GM12892 (cell line): ENCODE data around the gene EFCAB11.

Experiments used
- POLR2A ChIP-seq: IDR thresholded peaks from 2 replicates; pipeline ENCODE4 v1.6.1; 2011; ENCODE audit warnings: low read depth, low read length, control low read depth
- POLR2AphosphoS5 ChIP-seq: IDR thresholded peaks from 2 replicates; pipeline ENCODE4 v1.6.1; 2011; ENCODE audit warnings: low read depth, low read length, control low read depth
- TAF1 ChIP-seq: IDR thresholded peaks from 2 replicates; pipeline ENCODE4 v1.6.1; 2011; ENCODE audit warnings: low read depth, mild to moderate bottlenecking, control low read depth, low read length, borderline replicate concordance

DNA sequence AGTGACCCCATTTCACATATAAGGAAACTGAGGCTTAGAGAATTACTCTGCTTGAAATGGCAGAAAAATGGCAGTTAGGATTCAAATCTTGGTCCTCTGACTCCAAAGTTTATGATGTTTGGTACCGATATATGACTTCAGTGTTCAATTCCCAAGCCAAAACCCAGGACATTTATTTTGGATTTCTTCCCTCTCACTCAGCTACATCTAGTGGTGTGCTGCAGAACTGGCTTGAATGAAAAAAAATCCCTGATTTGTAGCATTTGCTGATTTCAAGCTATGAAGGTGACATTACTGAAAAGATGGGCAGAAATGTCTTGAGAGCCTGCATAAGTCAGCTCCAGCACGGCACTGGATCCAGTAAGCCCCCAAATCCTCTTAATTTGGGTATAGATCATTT lies 106.4 kb downstream of the EFCAB11 start:
- TF ChIP-seq POLR2AphosphoS5 (no peak), POLR2A (no peak), TAF1 (no peak)
